Measurements from ENCODE around the gene TMEM8B. TPM values are rescaled to one million over a fixed set of nuclear protein-coding genes. Genes with fewer than 3 reads are reported as not detected.
"Not testable (repeated sequence)": the region's sequence is repeated elsewhere in the genome, so short reads cannot be mapped to it uniquely, and the experiment has no call there.

The TMEM8B gene
- total RNA-seq, 1 experiment from 2014 or later, result 6.4 TPM

- H3K4me2 ChIP-seq, result no peak overlapping the region
- no peaks in the 10 kb centered on the region for H3K27me3 ChIP-seq (ENCODE audit: insufficient read depth, low read depth)
- no peaks in the 10 kb centered on the region for H4K20me1 ChIP-seq (ENCODE audit: insufficient read depth)
- intact Hi-C loops (cut with micrococcal nuclease; ENCODE audit: unreplicated experiment), result no loop called here
- TF ChIP-seq CTCF (conservative IDR thresholded peaks at IDR 0.05), result peak; percentile 67
- no peak for TF ChIP-seq EZH2 (IDR thresholded peaks at IDR 0.05; ENCODE audit: low read depth)
- peaks cover 53% of the 10 kb centered on the region for H3K4me1 ChIP-seq (replicated peaks; ENCODE audit: insufficient read depth)
- BruUV-seq (replicated peaks), result no TSS peak
- H3K36me3 ChIP-seq (ENCODE audit: low read depth), result no peaks in the 10 kb centered on the region
- CTCF ChIA-PET, result no interaction called here
- peaks cover 29% of the 10 kb centered on the region for H3F3A ChIP-seq (ENCODE audit: insufficient read depth, low read depth)
- no peak overlapping the region for H3K4me3 ChIP-seq
- H3K27ac ChIP-seq, result no peak overlapping the region
- POLR2A ChIA-PET (ENCODE audit: unreplicated experiment), result interaction anchor here (0.7 kb wide), 1 partner anchor 65 kb away, joined by 3 read pairs; no protein-coding TSS in a partner anchor
- peak in 1 of 2 experiments; percentile 39 for DNase-seq
- no peaks in the 10 kb centered on the region for H3K79me2 ChIP-seq (ENCODE audit: low read depth)
- H2AFZ ChIP-seq, result no peak overlapping the region
- no peaks in the 10 kb centered on the region for H3K9me3 ChIP-seq (ENCODE audit: insufficient read depth, low read depth)
- no peaks in the 10 kb centered on the region for H3K9me2 ChIP-seq (ENCODE audit: insufficient read depth)
Measured at GRCh38 chr9:35910613-35911359, 81.8 kb downstream of the TMEM8B start.

GRCh38 chr9:35911690-35912089, 82.7 kb downstream of the TMEM8B start:
- no peak overlapping the region for H2AFZ ChIP-seq
- no peak overlapping the region for H3K4me2 ChIP-seq
- no peaks in the 10 kb centered on the region for H4K20me1 ChIP-seq (ENCODE audit: insufficient read depth)
- TF ChIP-seq CTCF (conservative IDR thresholded peaks at IDR 0.05) (no peak), EZH2 (IDR thresholded peaks at IDR 0.05; ENCODE audit: low read depth) (no peak)
- H3K36me3 ChIP-seq (ENCODE audit: low read depth), result no peaks in the 10 kb centered on the region
- POLR2A ChIA-PET (ENCODE audit: unreplicated experiment), result no interaction called here
- no peaks in the 10 kb centered on the region for H3K9me2 ChIP-seq (ENCODE audit: insufficient read depth)
- peaks cover 28% of the 10 kb centered on the region for H3F3A ChIP-seq (ENCODE audit: insufficient read depth, low read depth)
- H3K27me3 ChIP-seq (ENCODE audit: insufficient read depth, low read depth), result no peaks in the 10 kb centered on the region
- CTCF ChIA-PET, result no interaction called here
- no peak for DNase-seq
- H3K4me1 ChIP-seq (replicated peaks; ENCODE audit: insufficient read depth), result peaks cover 45% of the 10 kb centered on the region
- no peak overlapping the region for H3K27ac ChIP-seq
- no peaks in the 10 kb centered on the region for H3K9me3 ChIP-seq (ENCODE audit: insufficient read depth, low read depth)
- intact Hi-C loops (cut with micrococcal nuclease; ENCODE audit: unreplicated experiment), result no loop called here
- H3K79me2 ChIP-seq (ENCODE audit: low read depth), result no peaks in the 10 kb centered on the region
- H3K4me3 ChIP-seq, result no peak overlapping the region
- BruUV-seq (replicated peaks), result no TSS peak

GRCh38 chr9:35912791-35913400, 83.9 kb downstream of the TMEM8B start:
- BruUV-seq (replicated peaks), result no TSS peak
- Histone ChIP-seq H3K36me3 (ENCODE audit: low read depth) (no peaks in the 10 kb centered on the region), H2AFZ (no peak overlapping the region), H3K4me3 (no peak overlapping the region), H3K9me2 (ENCODE audit: insufficient read depth) (no peaks in the 10 kb centered on the region), H3K79me2 (ENCODE audit: low read depth) (no peaks in the 10 kb centered on the region), H4K20me1 (ENCODE audit: insufficient read depth) (no peaks in the 10 kb centered on the region), H3K27me3 (ENCODE audit: insufficient read depth, low read depth) (no peaks in the 10 kb centered on the region), H3K27ac (no peak overlapping the region), H3K4me1 (replicated peaks; ENCODE audit: insufficient read depth) (peaks cover 33% of the 10 kb centered on the region), H3F3A (ENCODE audit: insufficient read depth, low read depth) (peaks cover 16% of the 10 kb centered on the region), H3K4me2 (no peak overlapping the region), H3K9me3 (ENCODE audit: insufficient read depth, low read depth) (no peaks in the 10 kb centered on the region)
- no peak for DNase-seq
- ChIA-PET CTCF (no interaction called here), POLR2A (ENCODE audit: unreplicated experiment) (interaction anchor here (0.5 to 0.7 kb wide), 2 partner anchors 99 to 261 kb away, joined by 3 read pairs; no protein-coding TSS in a partner anchor)
- intact Hi-C loops (cut with micrococcal nuclease; ENCODE audit: unreplicated experiment), result no loop called here
- no peak for TF ChIP-seq EZH2 (IDR thresholded peaks at IDR 0.05; ENCODE audit: low read depth)
- TF ChIP-seq CTCF (conservative IDR thresholded peaks at IDR 0.05), result no peak

- ChIA-PET POLR2A (ENCODE audit: unreplicated experiment) (interaction anchor here (0.5 to 0.7 kb wide), 2 partner anchors 100 to 262 kb away, joined by 3 read pairs; no protein-coding TSS in a partner anchor), CTCF (interaction anchor here (0.6 kb wide), 1 partner anchor 35 kb away, joined by 3 read pairs; no protein-coding TSS in a partner anchor)
- BruUV-seq (replicated peaks); H3K9me2 ChIP-seq (ENCODE audit: insufficient read depth); H3K27ac ChIP-seq; intact Hi-C loops (cut with micrococcal nuclease; ENCODE audit: unreplicated experiment); H3K27me3 ChIP-seq (ENCODE audit: insufficient read depth, low read depth); H3K79me2 ChIP-seq (ENCODE audit: low read depth); H2AFZ ChIP-seq; DNase-seq; H3K36me3 ChIP-seq (ENCODE audit: low read depth); H3K9me3 ChIP-seq (ENCODE audit: insufficient read depth, low read depth); H3K4me3 ChIP-seq; H3K4me2 ChIP-seq; H4K20me1 ChIP-seq (ENCODE audit: insufficient read depth): not testable (repeated sequence)
- Histone ChIP-seq H3F3A (ENCODE audit: insufficient read depth, low read depth) (peaks cover 10% of the 10 kb centered on the region), H3K4me1 (replicated peaks; ENCODE audit: insufficient read depth) (peaks cover 28% of the 10 kb centered on the region)
Measured at GRCh38 chr9:35913429-35913828, 84.4 kb downstream of the TMEM8B start.
